ENCODE data around the gene SOX10. TPM values are rescaled to one million over a fixed set of nuclear protein-coding genes. Genes with fewer than 3 reads are reported as not detected.

The SOX10 gene
- total and polyA plus RNA-seq, 4 experiments from 2014 or later: not detected

DNA sequence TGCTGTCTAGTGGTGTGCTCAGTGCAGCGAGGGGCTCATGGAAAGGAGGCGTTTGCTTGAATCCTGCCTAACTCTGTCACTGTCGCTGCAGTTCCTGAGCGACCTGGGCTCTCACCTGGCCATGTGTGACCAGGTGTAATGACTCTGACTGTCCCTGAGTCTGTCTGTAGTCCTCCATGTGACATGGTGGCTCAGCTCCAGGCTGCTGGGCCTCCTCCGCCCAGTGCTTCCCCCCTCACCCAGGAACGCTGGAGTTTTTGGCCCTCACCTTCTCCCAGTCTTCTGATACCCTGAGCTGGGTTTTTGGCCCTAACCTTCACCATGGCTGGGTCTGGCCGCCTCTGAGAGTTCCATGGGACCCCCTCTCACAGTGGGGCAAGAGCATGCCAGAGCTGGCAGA lies 58.0 kb downstream of the SOX10 start:
- CTCF ChIA-PET (ENCODE audit: partially characterized antibody): no interaction called here
- Mint-ChIP-seq H3K4me3 (no peak overlapping the region), H3K27me3 (no peaks in the 10 kb centered on the region), H3K27ac (peak overlapping the region in 1 of 7 donors; percentile 53), H3K9me3 (peaks cover 0 to 2% (median 0%) of the 10 kb centered on the region in 8 donors), H3K36me3 (peaks cover 14 to 44% of the 10 kb centered on the region in 2 donors), H3K4me1 (peaks cover 0 to 3% (median 0%) of the 10 kb centered on the region in 4 donors)
- POLR2A ChIA-PET (ENCODE audit: partially characterized antibody): interaction anchor here (1.2 kb wide), 1 partner anchor 20 kb away, joined by 3 read pairs; the partner anchor contains the start of gene MICALL1
- Histone ChIP-seq H3K4me3 (ENCODE audit: low read length in 2 of 2) (no peak overlapping the region), H3K36me3 (ENCODE audit: insufficient read depth, low read length) (peaks cover 13% of the 10 kb centered on the region), H3K27me3 (ENCODE audit: insufficient read depth, low read length) (no peaks in the 10 kb centered on the region), H3K4me1 (ENCODE audit: insufficient read depth, low read length) (no peaks in the 10 kb centered on the region), H3K27ac (ENCODE audit: low read depth, low read length) (no peak overlapping the region), H3K9me3 (ENCODE audit: control insufficient read depth in 1 of 2, low read length in 2 of 2) (no peaks in the 10 kb centered on the region)
- no peak for DNase-seq
- intact Hi-C loops (cut with micrococcal nuclease): no loop called here

DNA sequence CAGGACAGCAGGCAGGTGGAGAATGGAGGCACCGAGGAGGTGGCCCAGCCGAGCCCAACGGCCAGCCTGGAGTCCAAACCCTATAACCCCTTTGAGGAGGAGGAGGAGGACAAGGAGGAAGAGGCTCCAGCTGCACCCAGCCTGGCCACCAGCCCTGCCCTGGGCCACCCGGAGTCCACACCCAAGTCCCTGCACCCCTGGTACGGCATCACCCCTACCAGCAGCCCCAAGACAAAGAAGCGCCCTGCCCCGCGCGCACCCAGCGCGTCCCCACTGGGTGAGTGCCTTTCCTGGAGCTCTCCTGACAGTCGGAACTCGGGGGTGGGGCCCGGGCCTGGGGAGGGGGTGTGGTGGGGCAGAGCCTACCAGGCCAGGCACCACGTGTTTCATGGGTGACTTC lies 58.6 kb downstream of the SOX10 start:
- Histone ChIP-seq H3K4me3 (ENCODE audit: low read length in 2 of 2) (no peak overlapping the region), H3K27ac (ENCODE audit: low read depth, low read length) (no peak overlapping the region), H3K9me3 (ENCODE audit: control insufficient read depth in 1 of 2, low read length in 2 of 2) (no peaks in the 10 kb centered on the region), H3K36me3 (ENCODE audit: insufficient read depth, low read length) (peaks cover 13% of the 10 kb centered on the region), H3K27me3 (ENCODE audit: insufficient read depth, low read length) (no peaks in the 10 kb centered on the region), H3K4me1 (ENCODE audit: insufficient read depth, low read length) (no peaks in the 10 kb centered on the region)
- no peak for DNase-seq
- H3K27ac Mint-ChIP-seq: no peak overlapping the region
- no peak overlapping the region for H3K4me3 Mint-ChIP-seq
- peaks cover 14 to 42% of the 10 kb centered on the region in 2 donors for H3K36me3 Mint-ChIP-seq
- ChIA-PET POLR2A (ENCODE audit: partially characterized antibody) (interaction anchor here (0.8 kb wide), 1 partner anchor 20 kb away, joined by 3 read pairs; no protein-coding TSS in a partner anchor), CTCF (ENCODE audit: partially characterized antibody) (no interaction called here)
- H3K27me3 Mint-ChIP-seq: no peaks in the 10 kb centered on the region
- H3K9me3 Mint-ChIP-seq: peaks cover 0 to 2% (median 0%) of the 10 kb centered on the region in 8 donors
- intact Hi-C loops (cut with micrococcal nuclease): no loop called here
- H3K4me1 Mint-ChIP-seq: peaks cover 0 to 1% (median 0%) of the 10 kb centered on the region in 4 donors

DNA sequence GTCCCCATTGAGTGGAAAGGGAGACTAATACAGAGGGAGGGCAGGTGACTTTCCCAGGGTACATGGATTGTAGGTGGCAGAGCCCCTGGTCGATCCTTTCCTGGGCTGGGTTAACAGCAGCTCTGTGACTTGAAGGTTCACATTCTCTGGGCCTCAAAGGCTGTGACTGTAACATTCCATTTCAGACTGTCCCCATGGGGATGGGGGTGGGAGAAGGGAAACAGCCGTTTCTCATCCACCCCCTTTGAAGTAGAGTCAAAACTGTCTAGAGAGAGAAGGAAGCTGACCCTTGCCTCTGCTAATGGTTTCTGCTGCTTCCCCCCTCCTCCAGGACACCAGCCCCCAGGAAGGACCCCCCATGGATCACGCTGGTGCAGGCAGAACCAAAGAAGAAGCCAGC lies 59.0 kb downstream of the SOX10 start:
- peaks cover 13% of the 10 kb centered on the region for H3K36me3 ChIP-seq (ENCODE audit: insufficient read depth, low read length)
- ChIA-PET POLR2A (ENCODE audit: partially characterized antibody) (interaction anchor here (0.8 kb wide), 1 partner anchor 20 kb away, joined by 3 read pairs; no protein-coding TSS in a partner anchor), CTCF (ENCODE audit: partially characterized antibody) (interaction anchor here (0.6 kb wide), 1 partner anchor 107 kb away, joined by 3 read pairs; no protein-coding TSS in a partner anchor)
- no peaks in the 10 kb centered on the region for H3K4me1 ChIP-seq (ENCODE audit: insufficient read depth, low read length)
- no peak for DNase-seq
- intact Hi-C loops (cut with micrococcal nuclease): no loop called here
- Mint-ChIP-seq H3K36me3 (peaks cover 14 to 42% of the 10 kb centered on the region in 2 donors), H3K4me3 (no peak overlapping the region), H3K4me1 (peaks cover 0 to 1% (median under 1%) of the 10 kb centered on the region in 4 donors), H3K27me3 (no peaks in the 10 kb centered on the region), H3K27ac (peak overlapping the region in 1 of 7 donors; percentile 25), H3K9me3 (peaks cover 0 to 2% (median 0%) of the 10 kb centered on the region in 8 donors)
- no peak overlapping the region for H3K4me3 ChIP-seq (ENCODE audit: low read length in 2 of 2)
- H3K9me3 ChIP-seq (ENCODE audit: control insufficient read depth in 1 of 2, low read length in 2 of 2): no peaks in the 10 kb centered on the region
- no peak overlapping the region for H3K27ac ChIP-seq (ENCODE audit: low read depth, low read length)
- H3K27me3 ChIP-seq (ENCODE audit: insufficient read depth, low read length): no peaks in the 10 kb centered on the region

DNA sequence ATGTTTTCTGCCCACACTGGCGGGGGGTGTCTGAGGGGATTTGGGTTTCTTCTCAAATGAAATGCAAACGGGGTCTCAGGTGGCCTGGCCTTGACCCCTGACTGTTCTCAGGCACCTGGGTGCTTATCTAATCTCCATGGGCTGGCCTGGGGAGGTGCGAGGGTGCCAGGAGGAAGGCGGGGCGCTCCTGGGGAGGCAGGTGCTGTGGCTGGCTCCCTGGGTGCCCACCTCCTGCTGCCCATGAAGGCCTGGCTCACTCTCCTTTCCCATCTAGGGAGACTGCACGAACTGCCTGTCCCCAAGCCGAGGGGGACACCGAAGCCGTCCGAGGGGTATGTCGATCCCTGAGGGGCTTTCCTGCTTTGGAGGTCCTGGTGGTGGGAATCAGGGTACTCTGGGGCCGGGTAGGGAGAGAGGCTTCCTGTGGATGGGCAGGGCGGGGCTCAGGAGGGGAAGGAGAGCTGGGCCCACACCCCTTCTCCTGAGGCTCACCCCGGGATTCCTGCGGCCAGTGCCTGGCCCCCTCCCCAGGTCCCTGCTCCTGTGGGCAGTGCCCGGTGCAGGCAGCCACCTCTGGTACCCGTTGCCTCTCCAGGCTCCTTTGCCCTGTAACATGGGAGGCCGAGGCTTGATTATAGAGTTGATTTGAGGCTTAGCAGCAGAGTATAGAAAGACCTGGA lies 59.8 kb downstream of the SOX10 start:
- no peak overlapping the region for H3K4me3 ChIP-seq (ENCODE audit: low read length in 2 of 2)
- Mint-ChIP-seq H3K27ac (peak overlapping the region in 1 of 7 donors; percentile 29), H3K4me3 (no peak overlapping the region), H3K4me1 (peaks cover 1 to 6% (median 4%) of the 10 kb centered on the region in 4 donors), H3K9me3 (peaks cover 0 to 2% (median 0%) of the 10 kb centered on the region in 8 donors), H3K27me3 (no peaks in the 10 kb centered on the region), H3K36me3 (peaks cover 17 to 46% of the 10 kb centered on the region in 2 donors)
- intact Hi-C loops (cut with micrococcal nuclease): no loop called here
- CTCF ChIA-PET (ENCODE audit: partially characterized antibody): interaction anchor here (0.6 to 1.3 kb wide), 2 partner anchors 9 to 106 kb away, joined by 3 to 6 read pairs; no protein-coding TSS in a partner anchor
- no peaks in the 10 kb centered on the region for H3K9me3 ChIP-seq (ENCODE audit: control insufficient read depth in 1 of 2, low read length in 2 of 2)
- no peak overlapping the region for H3K27ac ChIP-seq (ENCODE audit: low read depth, low read length)
- no peaks in the 10 kb centered on the region for H3K27me3 ChIP-seq (ENCODE audit: insufficient read depth, low read length)
- POLR2A ChIA-PET (ENCODE audit: partially characterized antibody): no interaction called here
- peaks cover 12% of the 10 kb centered on the region for H3K36me3 ChIP-seq (ENCODE audit: insufficient read depth, low read length)
- H3K4me1 ChIP-seq (ENCODE audit: insufficient read depth, low read length): no peaks in the 10 kb centered on the region
- DNase-seq: no peak

DNA sequence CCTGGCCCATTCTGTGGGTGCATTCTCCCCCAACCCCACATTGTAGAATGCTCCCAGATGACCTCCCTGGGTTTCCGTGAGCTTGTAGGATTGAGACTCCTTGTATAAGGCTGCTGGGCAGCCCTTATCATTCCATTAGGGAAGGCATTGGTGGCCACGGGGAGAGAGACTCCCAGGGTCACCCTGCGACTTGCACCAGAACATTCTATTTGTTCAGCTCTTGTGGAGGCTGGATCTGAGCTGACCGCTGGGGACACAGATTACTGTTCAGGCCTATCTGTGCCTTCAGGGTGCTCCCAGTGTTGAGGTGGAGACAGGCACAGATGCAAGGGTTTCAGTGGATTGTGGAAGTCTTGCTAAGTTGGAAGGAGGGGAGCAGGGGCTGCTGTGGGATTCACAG lies 60.4 kb downstream of the SOX10 start:
- CTCF ChIA-PET (ENCODE audit: partially characterized antibody): interaction anchor here (1.3 kb wide), 1 partner anchor 10 kb away, joined by 6 read pairs; no protein-coding TSS in a partner anchor

More for the DNA sequence above, 60.4 kb downstream of the SOX10 start:
- peaks cover 0 to under 1% (median 0%) of the 10 kb centered on the region in 8 donors for H3K9me3 Mint-ChIP-seq
- DNase-seq: no peak
- H3K4me3 Mint-ChIP-seq: no peak overlapping the region
- H3K27ac Mint-ChIP-seq: no peak overlapping the region
- Histone ChIP-seq H3K4me1 (ENCODE audit: insufficient read depth, low read length) (no peaks in the 10 kb centered on the region), H3K27ac (ENCODE audit: low read depth, low read length) (no peak overlapping the region), H3K4me3 (ENCODE audit: low read length in 2 of 2) (no peak overlapping the region), H3K27me3 (ENCODE audit: insufficient read depth, low read length) (no peaks in the 10 kb centered on the region), H3K9me3 (ENCODE audit: control insufficient read depth in 1 of 2, low read length in 2 of 2) (no peaks in the 10 kb centered on the region), H3K36me3 (ENCODE audit: insufficient read depth, low read length) (peaks cover 6% of the 10 kb centered on the region)
- peaks cover 17 to 41% of the 10 kb centered on the region in 2 donors for H3K36me3 Mint-ChIP-seq
- POLR2A ChIA-PET (ENCODE audit: partially characterized antibody): no interaction called here
- H3K4me1 Mint-ChIP-seq: peaks cover 0 to 6% (median 4%) of the 10 kb centered on the region in 4 donors
- intact Hi-C loops (cut with micrococcal nuclease): no loop called here
- no peaks in the 10 kb centered on the region for H3K27me3 Mint-ChIP-seq

Small RNA genes within 50 kb of the gene (microRNA-seq; reads per million reads assigned to microRNA genes)
- not detected for gene MIR4534 (ENCODE audit: borderline microRNAs expressed, borderline number of aligned reads, borderline replicate concordance)
- gene MIR6820 (ENCODE audit: borderline microRNAs expressed, borderline number of aligned reads, borderline replicate concordance): 0.96 reads per million

Other genes starting within 250 kb of the SOX10 start
- 1 to 10 TPM; 3.4 to 4.4 TPM for gene GCAT, start 176.6 kb downstream of the SOX10 start, total RNA-seq
- gene GCAT, start 176.6 kb downstream of the SOX10 start, polyA plus RNA-seq: 1 to 10 TPM; 2.9 to 6.8 TPM
- not detected for gene GALR3, start 161.2 kb downstream of the SOX10 start, total RNA-seq
- gene GALR3, start 161.2 kb downstream of the SOX10 start, polyA plus RNA-seq: not detected
- 10 to 100 TPM; 21.6 to 22.7 TPM for gene ANKRD54, start 140.2 kb downstream of the SOX10 start, total RNA-seq
- 10 to 100 TPM; 11.0 to 13.4 TPM for gene ANKRD54, start 140.2 kb downstream of the SOX10 start, polyA plus RNA-seq
- 100 to 1,000 TPM; 550 to 571 TPM for gene EIF3L, start 135.1 kb downstream of the SOX10 start, total RNA-seq
- 100 to 1,000 TPM; 226 to 364 TPM for gene EIF3L, start 135.1 kb downstream of the SOX10 start, polyA plus RNA-seq
- gene MICALL1, start 78.3 kb downstream of the SOX10 start, total RNA-seq: 10 to 100 TPM; 30.7 to 31.0 TPM
- gene MICALL1, start 78.3 kb downstream of the SOX10 start, polyA plus RNA-seq: 1 to 10 TPM in 1 of 2 donors, under 1 TPM in 1; 0.77 to 4.4 TPM
- gene C22orf23, start 31.0 kb downstream of the SOX10 start, total RNA-seq: not detected
- not detected for gene C22orf23, start 31.0 kb downstream of the SOX10 start, polyA plus RNA-seq
- 10 to 100 TPM; 44.9 to 47.5 TPM for gene POLR2F, start 30.9 kb downstream of the SOX10 start, total RNA-seq
- 100 to 1,000 TPM; 133 to 158 TPM for gene POLR2F, start 30.9 kb downstream of the SOX10 start, polyA plus RNA-seq
- 10 to 100 TPM; 25.5 to 28.0 TPM for gene PICK1, start 72.8 kb upstream of the SOX10 start, total RNA-seq
- gene PICK1, start 72.8 kb upstream of the SOX10 start, polyA plus RNA-seq: 10 to 100 TPM in 1 of 2 donors, 1 to 10 TPM in 1; 6.5 to 10.2 TPM
- not detected for gene SLC16A8, start 99.6 kb upstream of the SOX10 start, total RNA-seq
- not detected for gene SLC16A8, start 99.6 kb upstream of the SOX10 start, polyA plus RNA-seq
- 1 to 10 TPM; 3.6 to 3.7 TPM for gene BAIAP2L2, start 126.1 kb upstream of the SOX10 start, total RNA-seq
- gene BAIAP2L2, start 126.1 kb upstream of the SOX10 start, polyA plus RNA-seq: not detected
- gene PLA2G6, start 197.3 kb upstream of the SOX10 start, total RNA-seq: 100 to 1,000 TPM; 228 to 238 TPM
- gene PLA2G6, start 197.3 kb upstream of the SOX10 start, polyA plus RNA-seq: 1 to 10 TPM; 1.1 to 4.7 TPM
- 1 to 10 TPM; 6.8 TPM for gene MAFF, start 217.4 kb upstream of the SOX10 start, total RNA-seq
- gene MAFF, start 217.4 kb upstream of the SOX10 start, polyA plus RNA-seq: 1 to 10 TPM; 3.3 to 3.5 TPM